NCI-H146 treated with DMSO at 0.1 percent for 48 hours (cell line): ENCODE measurements around the gene CUL9.

Source experiments
- DNase-seq: peaks from one replicate; lab custom pipeline; 2025; ENCODE audit not compliant: unreplicated experiment; lab: John Stamatoyannopoulos, UW

The CUL9 gene

GRCh38 chr6:43172104-43173007 lies 9.6 kb upstream of the CUL9 start:
- peak; percentile 42 for DNase-seq

- no peak for DNase-seq
Measured at GRCh38 chr6:43173591-43174262, 8.3 kb upstream of the CUL9 start.

GRCh38 chr6:43174263-43175112 lies 7.5 kb upstream of the CUL9 start:
- DNase-seq = peak; percentile 97

GRCh38 chr6:43175676-43176422 lies 6.1 kb upstream of the CUL9 start:
- no peak for DNase-seq

GRCh38 chr6:43176423-43176786 lies 5.6 kb upstream of the CUL9 start:
- DNase-seq = no peak

GRCh38 chr6:43178150-43178549 lies 3.8 kb upstream of the CUL9 start:
- DNase-seq = no peak

- no peak for DNase-seq
Measured at GRCh38 chr6:43178951-43179830, 2.8 kb upstream of the CUL9 start.

- no peak for DNase-seq
Measured at GRCh38 chr6:43180058-43180457, 1.9 kb upstream of the CUL9 start.

- no peak for DNase-seq
Measured at GRCh38 chr6:43180985-43181384, 1.0 kb upstream of the CUL9 start.

GRCh38 chr6:43181621-43181941 lies 415 bp upstream of the CUL9 start:
- DNase-seq = no peak

GRCh38 chr6:43183441-43183840 lies 1.4 kb downstream of the CUL9 start:
- no peak for DNase-seq

GRCh38 chr6:43184268-43184985 lies 2.4 kb downstream of the CUL9 start:
- no peak for DNase-seq

- no peak for DNase-seq
Measured at GRCh38 chr6:43185391-43185985, 3.5 kb downstream of the CUL9 start.

GRCh38 chr6:43186019-43186418 lies 4.0 kb downstream of the CUL9 start:
- no peak for DNase-seq

GRCh38 chr6:43186706-43187105 lies 4.7 kb downstream of the CUL9 start:
- no peak for DNase-seq

GRCh38 chr6:43187821-43188220 lies 5.8 kb downstream of the CUL9 start:
- DNase-seq = no peak

- DNase-seq = no peak
Measured at GRCh38 chr6:43188426-43188825, 6.4 kb downstream of the CUL9 start.

- DNase-seq = no peak
Measured at GRCh38 chr6:43189776-43190304, 7.8 kb downstream of the CUL9 start.

- no peak for DNase-seq
Measured at GRCh38 chr6:43192911-43193310, 10.9 kb downstream of the CUL9 start.
